GM21786 (cell line): ENCODE measurements around the gene CBLN1.
"Not testable (repeated sequence)": the region's sequence is repeated elsewhere in the genome, so short reads cannot be mapped to it uniquely, and the experiment has no call there.

Experiments
- ATAC-seq: cut with Tn5 transposase; IDR thresholded peaks from one replicate; pipeline ENCODE4 v1.9.1; 2021; ENCODE audit not compliant: unreplicated experiment

CBLN1 gene

GRCh38 chr16:49277766-49278566 lies 3.7 kb downstream of the CBLN1 start:
- no peak for ATAC-seq

GRCh38 chr16:49277386-49277742 lies 4.3 kb downstream of the CBLN1 start:
- no peak for ATAC-seq

- ATAC-seq, result no peak
Observed at GRCh38 chr16:49276646-49277385, 4.8 kb downstream of the CBLN1 start.

GRCh38 chr16:49275870-49276269 lies 5.8 kb downstream of the CBLN1 start:
- ATAC-seq, result no peak

GRCh38 chr16:49275050-49275730 lies 6.4 kb downstream of the CBLN1 start:
- no peak for ATAC-seq

- no peak for ATAC-seq
Observed at GRCh38 chr16:49274591-49274990, 7.0 kb downstream of the CBLN1 start.

- ATAC-seq, result no peak
Observed at GRCh38 chr16:49273771-49274170, 7.9 kb downstream of the CBLN1 start.

GRCh38 chr16:49271363-49271762 lies 10.3 kb downstream of the CBLN1 start:
- no peak for ATAC-seq

GRCh38 chr16:49269201-49269600 lies 12.4 kb downstream of the CBLN1 start:
- ATAC-seq, result no peak

- ATAC-seq, result no peak
Observed at GRCh38 chr16:49268667-49269066, 13.0 kb downstream of the CBLN1 start.

- ATAC-seq, result no peak
Observed at GRCh38 chr16:49262501-49262900, 19.1 kb downstream of the CBLN1 start.

- ATAC-seq, result no peak
Observed at GRCh38 chr16:49261930-49262329, 19.7 kb downstream of the CBLN1 start.

GRCh38 chr16:49260956-49261530 lies 20.6 kb downstream of the CBLN1 start:
- ATAC-seq, result no peak

GRCh38 chr16:49260253-49260652 lies 21.4 kb downstream of the CBLN1 start:
- ATAC-seq, result no peak

- ATAC-seq, result no peak
Observed at GRCh38 chr16:49259330-49259729, 22.3 kb downstream of the CBLN1 start.

GRCh38 chr16:49250689-49251088 lies 30.9 kb downstream of the CBLN1 start:
- no peak for ATAC-seq

GRCh38 chr16:49248227-49248626 lies 33.4 kb downstream of the CBLN1 start:
- no peak for ATAC-seq

GRCh38 chr16:49236216-49236615 lies 45.4 kb downstream of the CBLN1 start:
- no peak for ATAC-seq

GRCh38 chr16:49228335-49228734 lies 53.3 kb downstream of the CBLN1 start:
- ATAC-seq, result not testable (repeated sequence)
